ENCODE data around the gene DNAJB12. TPM values are rescaled to one million over a fixed set of nuclear protein-coding genes. Genes with fewer than 3 reads are reported as not detected.
A peak's percentile ranks its signal among the peaks of the same experiment; 100 is the strongest.

DNAJB12 gene
- total RNA-seq, 4 donors from 2014 or later = 33.7 to 69.2 (median 38.0) TPM

- WGBS, 2 donors (ENCODE audit: low coverage in 1 of 2) = 47 to 55% methylated on average over 3 to 12 of the region's 12 CpGs
- peak; percentile 75 for DNase-seq
- in situ Hi-C loops (cut with MboI; ENCODE audit: low pct_ligation_motif_present in 1 of 4, low pct_unique_long_range_greater_than_20kb in 1 of 4, low sequenced_read_pairs in 3 of 4) = no loop called here
- TF ChIP-seq POLR2AphosphoS5 (IDR thresholded peaks at IDR 0.05) (peak; percentile 70 to 78 (median 70)), CTCF (IDR thresholded peaks at IDR 0.05) (no peak)
- no peaks in the 10 kb centered on the region for H3K36me3 ChIP-seq
- no peaks in the 10 kb centered on the region for H3K27me3 ChIP-seq
- H3K4me1 ChIP-seq = peaks cover 34 to 63% (median 53%) of the 10 kb centered on the region in 4 donors
- H3K27ac ChIP-seq = peak overlapping the region; percentile 82 to 90 (median 84)
- intact Hi-C loops (cut with DNase I; ENCODE audit: low total_unique reads) = no loop called here
- H3K4me3 ChIP-seq = no peak overlapping the region
- no peaks in the 10 kb centered on the region for H3K9me3 ChIP-seq
Observed at GRCh38 chr10:72320676-72321247, 34.0 kb downstream of the DNAJB12 start.

- peaks cover 43 to 65% (median 54%) of the 10 kb centered on the region in 4 donors for H3K4me1 ChIP-seq
- 2 to 20% methylated on average over 1 to 38 of the region's 60 CpGs for WGBS, 2 donors (ENCODE audit: low coverage in 1 of 2)
- peak in 1 of 5 experiments; percentile 37 for TF ChIP-seq CTCF (IDR thresholded peaks at IDR 0.05)
- TF ChIP-seq POLR2A (IDR thresholded peaks at IDR 0.05) = peak; percentile 35
- peak; percentile 38 for TF ChIP-seq EP300 (IDR thresholded peaks at IDR 0.05; ENCODE audit: low read depth)
- TF ChIP-seq POLR2AphosphoS5 (IDR thresholded peaks at IDR 0.05) = peak; percentile 58 to 85 (median 83)
- H3K4me3 ChIP-seq = peak overlapping the region in 3 of 4 donors; percentile 25 to 43 (median 39)
- in situ Hi-C loops (cut with MboI; ENCODE audit: low pct_ligation_motif_present in 1 of 4, low pct_unique_long_range_greater_than_20kb in 1 of 4, low sequenced_read_pairs in 3 of 4) = no loop called here
- no peaks in the 10 kb centered on the region for H3K9me3 ChIP-seq
- H3K36me3 ChIP-seq = no peaks in the 10 kb centered on the region
- DNase-seq = peak; percentile 94
- H3K27me3 ChIP-seq = no peaks in the 10 kb centered on the region
- intact Hi-C loops (cut with DNase I; ENCODE audit: low total_unique reads) = no loop called here
- peak overlapping the region; percentile 82 to 90 (median 84) for H3K27ac ChIP-seq
Observed at GRCh38 chr10:72319416-72320254, 35.1 kb downstream of the DNAJB12 start.

GRCh38 chr10:72318418-72319262 lies 36.1 kb downstream of the DNAJB12 start:
- no peaks in the 10 kb centered on the region for H3K36me3 ChIP-seq
- no peaks in the 10 kb centered on the region for H3K9me3 ChIP-seq
- TF ChIP-seq CTCF (IDR thresholded peaks at IDR 0.05) = no peak
- no peak for TF ChIP-seq EP300 (IDR thresholded peaks at IDR 0.05; ENCODE audit: low read depth)
- no peak for TF ChIP-seq POLR2AphosphoS5 (IDR thresholded peaks at IDR 0.05)
- TF ChIP-seq POLR2A (IDR thresholded peaks at IDR 0.05) = no peak
- 59 to 70% methylated on average over 4 to 10 of the region's 10 CpGs for WGBS, 2 donors (ENCODE audit: low coverage in 1 of 2)
- H3K27ac ChIP-seq = peak overlapping the region; percentile 82 to 90 (median 84)
- H3K4me1 ChIP-seq = peaks cover 43 to 67% (median 55%) of the 10 kb centered on the region in 4 donors
- no peak for DNase-seq
- H3K27me3 ChIP-seq = no peaks in the 10 kb centered on the region
- in situ Hi-C loops (cut with MboI; ENCODE audit: low pct_ligation_motif_present in 1 of 4, low pct_unique_long_range_greater_than_20kb in 1 of 4, low sequenced_read_pairs in 3 of 4) (no loop called here), intact Hi-C loops (cut with DNase I; ENCODE audit: low total_unique reads) (no loop called here)
- H3K4me3 ChIP-seq = peak overlapping the region in 3 of 4 donors; percentile 25 to 43 (median 39)

All from transverse colon (tissue), 4 donors.